Left forelimb (tissue), 1 donor: ENCODE measurements around the gene C1orf122.
"Not testable (repeated sequence)": the region's sequence is repeated elsewhere in the genome, so short reads cannot be mapped to it uniquely, and the experiment has no call there.

Experiments used
- DNase-seq: peaks from one replicate; pipeline ENCODE4 v3.0.0-alpha.2; 2018; ENCODE audit warnings: low spot score

Gene C1orf122

GRCh38 chr1:37807555-37808368 is at the start of gene C1orf122, which contains the start of gene YRDC:
Gene C1orf122, plus strand, starts transcription at chr1:37807790. Its CDS starts 615 bp downstream, at chr1:37808405.
Gene YRDC, minus strand, starts transcription at chr1:37808208. Its CDS starts 28 bp downstream, at chr1:37808180.
- DNase-seq: peak; percentile 97

- DNase-seq: no peak
Measured at GRCh38 chr1:37759451-37759850, 48.1 kb upstream of the C1orf122 start.

- DNase-seq: no peak
Measured at GRCh38 chr1:37761416-37762095, 46.0 kb upstream of the C1orf122 start.

- no peak for DNase-seq
Measured at GRCh38 chr1:37762516-37762915, 45.1 kb upstream of the C1orf122 start.

- no peak for DNase-seq
Measured at GRCh38 chr1:37763791-37764413, 43.7 kb upstream of the C1orf122 start.

- no peak for DNase-seq
Measured at GRCh38 chr1:37764414-37764825, 43.2 kb upstream of the C1orf122 start.

- DNase-seq: no peak
Measured at GRCh38 chr1:37764888-37765441, 42.6 kb upstream of the C1orf122 start, which contains the start of gene EPHA10. Gene EPHA10, minus strand, starts transcription at chr1:37765120. Its CDS starts 54 bp downstream, at chr1:37765066.

GRCh38 chr1:37765916-37766664 is 41.5 kb upstream of the C1orf122 start:
- DNase-seq: no peak

GRCh38 chr1:37767488-37767887 is 40.1 kb upstream of the C1orf122 start:
- no peak for DNase-seq

- not testable (repeated sequence) for DNase-seq
Measured at GRCh38 chr1:37771440-37771839, 36.1 kb upstream of the C1orf122 start.

- DNase-seq: no peak
Measured at GRCh38 chr1:37776946-37777516, 30.6 kb upstream of the C1orf122 start.

GRCh38 chr1:37778654-37779053 is 28.9 kb upstream of the C1orf122 start:
- no peak for DNase-seq

- no peak for DNase-seq
Measured at GRCh38 chr1:37782491-37782890, 25.1 kb upstream of the C1orf122 start.

GRCh38 chr1:37792943-37793686 is 14.5 kb upstream of the C1orf122 start:
- no peak for DNase-seq

- DNase-seq: no peak
Measured at GRCh38 chr1:37793773-37794371, 13.7 kb upstream of the C1orf122 start, which contains the start of gene MANEAL. Gene MANEAL, plus strand, starts transcription at chr1:37793847. Its CDS starts 336 bp downstream, at chr1:37794183.

- DNase-seq: no peak
Measured at GRCh38 chr1:37794372-37795339, 12.9 kb upstream of the C1orf122 start.

GRCh38 chr1:37795340-37796125 is 12.1 kb upstream of the C1orf122 start:
- DNase-seq: peak; percentile 81
